Lung (tissue), 12 donors: ENCODE results near the gene KLF6. TPM values are rescaled to one million over a fixed set of nuclear protein-coding genes. Genes with fewer than 3 reads are reported as not detected.

Experiments
- ATAC-seq: fragments of 200-7000 bp; cut with Tn5 transposase; one replicate; pipeline ENCODE4 v1.9.1; 2020; ENCODE audit warnings: moderate number of reproducible peaks; ENCODE audit not compliant: insufficient read depth, low FRiP score
- DNase-seq, 3 donors: peaks; one replicate each; pipeline ENCODE4 v3.0.0-alpha.2; 2013 to 2017
- H3K27ac ChIP-seq, 2 donors: one replicate each; pipeline ENCODE4 v1.5.1; 2013; ENCODE audit warnings: mild to moderate bottlenecking in 2 of 2, moderate library complexity in 2 of 2, control low read depth in 1 of 2, inconsistent platforms in 1 of 2, low read depth in 1 of 2, low read length in 1 of 2
- H3K27me3 ChIP-seq, 3 donors: one replicate each; pipeline ENCODE4 v1.5.1; 2013; ENCODE audit warnings: low read length in 2 of 3; ENCODE audit not compliant: control insufficient read depth in 3 of 3, insufficient read depth in 3 of 3
- H3K36me3 ChIP-seq, 4 donors: one replicate each; pipeline ENCODE4 v1.5.1; 2013; ENCODE audit warnings: low read length in 4 of 4, mild to moderate bottlenecking in 1 of 4, moderate library complexity in 1 of 4; ENCODE audit not compliant: control insufficient read depth in 4 of 4, insufficient read depth in 4 of 4
- H3K4me1 ChIP-seq, 5 donors: one replicate each; pipeline ENCODE4 v1.5.1; 2013; ENCODE audit warnings: low read length in 5 of 5, mild to moderate bottlenecking in 2 of 5, moderate library complexity in 1 of 5; ENCODE audit not compliant: control insufficient read depth in 5 of 5, insufficient read depth in 5 of 5
- H3K4me3 ChIP-seq: one replicate; pipeline ENCODE4 v1.5.1; 2013; ENCODE audit warnings: mild to moderate bottlenecking, control low read depth, moderate library complexity
- H3K9ac ChIP-seq, 2 donors: one replicate each; pipeline ENCODE4 v1.5.1; 2013; ENCODE audit warnings: low read length in 2 of 2, control low read depth in 1 of 2; ENCODE audit not compliant: insufficient read depth in 1 of 2
- H3K9me3 ChIP-seq, 4 donors: one replicate each; pipeline ENCODE4 v1.5.1; 2013; ENCODE audit warnings: low read length in 3 of 4, mild to moderate bottlenecking in 1 of 4, moderate library complexity in 1 of 4; ENCODE audit not compliant: control insufficient read depth in 4 of 4, insufficient read depth in 3 of 4
- CTCF ChIP-seq: IDR thresholded peaks from 2 replicates; pipeline ENCODE4 v1.5.1; 2012; ENCODE audit warnings: mild to moderate bottlenecking; ENCODE audit errors: control extremely low read depth, extremely low read depth
- WGBS, 2 donors: extraction: QIAGEN DNeasy Blood & Tissue Kit; methylation state at CpG; one replicate each; pipeline ENCODE4 v1.1.7; 2013; 5-methylcytosine and 5-hydroxymethylcytosine counted together
- polyA plus RNA-seq, 2 donors: library from polyadenylated mRNA; stranded (reverse); fragments of 200-250 nt; gene quantifications; one replicate each; pipeline ENCODE4 v1.2.1, GENCODE V29; 2013
- total RNA-seq, 2 donors: library from RNA; depleted of rRNA in 1 of 2; stranded (reverse); fragments of >200 nt in 1 of 2; gene quantifications; one replicate each; pipeline ENCODE4 v1.2.1, GENCODE V29; 2014 to 2021
- donor health status: control.
- donor health status: control.
- donor health status: Bipolar disorder and iron deficiency.
- donor health status: healthy.
- donor health status: DM: yes; HTN: yes; CAD: no.

Gene KLF6
- total and polyA plus RNA-seq, 4 donors: 45.6 to 264 (median 160) TPM

DNA sequence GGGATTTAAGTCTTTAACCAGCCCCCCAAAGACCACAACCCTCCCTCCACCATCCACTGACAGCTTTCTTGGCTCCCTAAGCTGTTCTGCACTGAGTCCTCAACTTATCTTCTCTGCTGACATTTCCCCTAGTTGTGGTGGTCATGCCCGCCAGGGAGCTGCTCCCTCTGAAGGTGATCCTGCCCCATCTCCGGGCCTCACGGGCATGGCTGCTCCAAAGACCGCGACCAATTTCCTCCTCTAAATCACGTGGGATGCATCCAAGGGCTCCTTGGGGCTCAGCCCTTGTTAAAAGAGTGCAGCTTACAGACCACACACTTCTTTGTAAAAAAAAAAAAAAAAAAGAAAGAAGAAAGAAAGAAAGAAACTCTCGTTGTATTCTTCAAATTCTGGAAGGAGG is 27.1 kb upstream of the KLF6 start:
- no peak for TF ChIP-seq CTCF
- Histone ChIP-seq H3K4me3 (no peak overlapping the region), H3K9ac (no peak overlapping the region), H3K4me1 (peaks cover 0 to 21% (median 13%) of the 10 kb centered on the region in 5 donors), H3K27me3 (no peaks in the 10 kb centered on the region), H3K9me3 (no peaks in the 10 kb centered on the region), H3K27ac (peak overlapping the region; percentile 81 to 89), H3K36me3 (no peaks in the 10 kb centered on the region)
- WGBS, 2 donors: 68 to 88% methylated on average over 7 of the region's 7 CpGs
- no peak for ATAC-seq
- no peak for DNase-seq

DNA sequence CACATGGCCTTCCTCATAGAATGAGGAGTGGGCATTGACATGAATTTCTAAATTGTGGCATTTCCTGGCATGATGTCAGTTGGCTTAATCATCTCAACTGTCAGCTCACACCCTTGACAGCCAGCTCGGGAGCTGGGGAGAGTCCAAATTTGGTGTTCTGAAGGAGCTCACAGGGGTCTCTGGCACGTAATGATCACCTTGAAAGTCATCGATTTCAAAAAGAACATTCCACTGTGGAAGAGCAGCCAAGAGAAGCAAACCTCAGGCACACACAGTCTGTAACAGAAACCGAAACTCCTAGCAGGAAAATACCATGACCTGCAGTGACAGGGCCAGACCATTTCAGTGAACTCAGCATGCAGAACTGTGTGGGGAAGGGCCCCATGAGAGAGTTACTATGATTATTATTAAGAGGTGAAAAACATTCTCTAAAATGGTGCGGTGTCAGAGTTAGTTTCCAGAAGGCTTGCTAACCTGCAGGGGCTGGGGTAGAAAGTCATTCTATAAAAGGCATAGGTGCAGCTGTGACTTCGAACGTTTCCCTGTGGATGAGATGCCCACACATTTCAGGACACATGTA is 26.4 kb upstream of the KLF6 start:
- TF ChIP-seq CTCF: no peak
- ATAC-seq: peak; percentile 5
- Histone ChIP-seq H3K27ac (peak overlapping the region; percentile 81 to 89), H3K36me3 (no peaks in the 10 kb centered on the region), H3K9me3 (no peaks in the 10 kb centered on the region), H3K27me3 (no peaks in the 10 kb centered on the region), H3K4me1 (peaks cover 0 to 22% (median 18%) of the 10 kb centered on the region in 5 donors), H3K9ac (peak overlapping the region in 1 of 2 donors; percentile 9), H3K4me3 (no peak overlapping the region)
- peak; percentile 44 to 69 (median 59) for DNase-seq
- WGBS, 2 donors: 24 to 41% methylated on average over 7 of the region's 7 CpGs

DNA sequence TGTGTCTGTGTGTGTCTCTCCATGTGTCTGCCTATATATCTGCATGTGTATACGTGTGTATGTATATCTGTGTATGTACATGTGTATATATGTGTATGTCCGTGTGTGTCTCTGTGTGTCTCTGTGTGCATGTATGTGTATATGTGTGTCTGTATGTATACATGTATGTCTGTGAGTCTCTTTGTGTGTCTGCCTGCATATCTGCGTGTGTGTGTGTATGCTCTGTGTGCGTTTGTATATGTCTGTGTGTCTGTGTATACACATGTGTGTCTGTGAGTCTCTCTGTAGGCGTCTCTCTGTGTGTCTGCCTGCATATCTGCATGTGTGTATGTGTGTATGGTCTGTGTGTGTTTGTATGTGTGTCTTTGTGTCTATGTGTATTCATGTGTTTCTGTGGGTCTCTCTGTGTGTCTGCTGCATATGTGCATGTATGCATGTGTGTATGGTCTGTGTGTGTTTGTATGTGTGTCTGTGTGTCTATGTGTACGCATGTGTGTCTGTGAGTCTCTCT is 23.7 kb upstream of the KLF6 start:
- H3K27ac ChIP-seq: peak overlapping the region; percentile 79 to 93
- no peak for TF ChIP-seq CTCF
- no peak overlapping the region for H3K4me3 ChIP-seq
- ATAC-seq (no peak), DNase-seq (no peak)
- H3K9ac ChIP-seq: no peak overlapping the region
- H3K36me3 ChIP-seq: no peaks in the 10 kb centered on the region
- H3K9me3 ChIP-seq: no peaks in the 10 kb centered on the region
- 91 to 95% methylated on average over 6 of the region's 6 CpGs for WGBS, 2 donors
- H3K27me3 ChIP-seq: no peaks in the 10 kb centered on the region
- peaks cover 11 to 28% (median 25%) of the 10 kb centered on the region in 5 donors for H3K4me1 ChIP-seq
